ENCODE measurements around the gene RSPH6A. TPM values are rescaled to one million over a fixed set of nuclear protein-coding genes. Genes with fewer than 3 reads are reported as not detected.
"Not testable (repeated sequence)": the region's sequence is repeated elsewhere in the genome, so short reads cannot be mapped to it uniquely, and the experiment has no call there.

Gene RSPH6A
- total RNA-seq, 1 experiment from 2014 or later, result not detected

- Histone ChIP-seq H3K27me3 (replicated peaks) (no peaks in the 10 kb centered on the region), H3K9me3 (replicated peaks) (no peaks in the 10 kb centered on the region), H3K4me3 (no peak overlapping the region), H3K4me1 (replicated peaks) (peaks cover 13% of the 10 kb centered on the region), H3K36me3 (no peaks in the 10 kb centered on the region), H3K27ac (no peak overlapping the region)
- DNase-seq (ENCODE audit: low read depth in 1 of 2, low spot score in 2 of 2), result no peak
Observed at GRCh38 chr19:45801603-45802175, 13.4 kb downstream of the RSPH6A start.

GRCh38 chr19:45800070-45800553 is 15.0 kb downstream of the RSPH6A start:
- Histone ChIP-seq H3K4me1 (replicated peaks) (peaks cover 13% of the 10 kb centered on the region), H3K27ac (no peak overlapping the region), H3K27me3 (replicated peaks) (no peaks in the 10 kb centered on the region), H3K36me3 (no peaks in the 10 kb centered on the region), H3K4me3 (no peak overlapping the region), H3K9me3 (replicated peaks) (no peaks in the 10 kb centered on the region)
- peak in 1 of 2 experiments; percentile 40 for DNase-seq (ENCODE audit: low read depth in 1 of 2, low spot score in 2 of 2)

- H3K4me3 ChIP-seq; H3K27me3 ChIP-seq (replicated peaks); H3K36me3 ChIP-seq; DNase-seq (ENCODE audit: low read depth in 1 of 2, low spot score in 2 of 2); H3K27ac ChIP-seq; H3K9me3 ChIP-seq (replicated peaks): not testable (repeated sequence)
- H3K4me1 ChIP-seq (replicated peaks), result peaks cover 13% of the 10 kb centered on the region
Observed at GRCh38 chr19:45799541-45799940, 15.6 kb downstream of the RSPH6A start.

- DNase-seq (ENCODE audit: low read depth in 1 of 2, low spot score in 2 of 2), result peak; percentile 73 to 80
- peaks cover 13% of the 10 kb centered on the region for H3K4me1 ChIP-seq (replicated peaks)
- H3K4me3 ChIP-seq, result no peak overlapping the region
- no peak overlapping the region for H3K27ac ChIP-seq
- H3K36me3 ChIP-seq, result no peaks in the 10 kb centered on the region
- H3K9me3 ChIP-seq (replicated peaks), result no peaks in the 10 kb centered on the region
- H3K27me3 ChIP-seq (replicated peaks), result no peaks in the 10 kb centered on the region
Observed at GRCh38 chr19:45798995-45799517, 16.1 kb downstream of the RSPH6A start.

GRCh38 chr19:45794627-45795026 is 20.5 kb downstream of the RSPH6A start:
- no peaks in the 10 kb centered on the region for H3K9me3 ChIP-seq (replicated peaks)
- H3K36me3 ChIP-seq, result peaks cover 19% of the 10 kb centered on the region
- no peaks in the 10 kb centered on the region for H3K27me3 ChIP-seq (replicated peaks)
- no peak overlapping the region for H3K4me3 ChIP-seq
- DNase-seq (ENCODE audit: low read depth in 1 of 2, low spot score in 2 of 2), result no peak
- H3K27ac ChIP-seq, result no peak overlapping the region
- H3K4me1 ChIP-seq (replicated peaks), result peaks cover 10% of the 10 kb centered on the region

- no peaks in the 10 kb centered on the region for H3K27me3 ChIP-seq (replicated peaks)
- DNase-seq (ENCODE audit: low read depth in 1 of 2, low spot score in 2 of 2), result no peak
- no peaks in the 10 kb centered on the region for H3K9me3 ChIP-seq (replicated peaks)
- no peak overlapping the region for H3K4me3 ChIP-seq
- H3K4me1 ChIP-seq (replicated peaks), result peaks cover 6% of the 10 kb centered on the region
- peaks cover 27% of the 10 kb centered on the region for H3K36me3 ChIP-seq
- no peak overlapping the region for H3K27ac ChIP-seq
Observed at GRCh38 chr19:45793876-45794275, 21.2 kb downstream of the RSPH6A start.

GRCh38 chr19:45793178-45793564 is 21.9 kb downstream of the RSPH6A start:
- peak overlapping the region; percentile 98 for H3K4me3 ChIP-seq

GRCh38 chr19:45792470-45793177 is 22.5 kb downstream of the RSPH6A start, which contains the start of gene DMWD:
TSS of gene DMWD (minus strand) at chr19:45792845. CDS start at chr19:45792756, 89 bp downstream.
- H3K9me3 ChIP-seq (replicated peaks), result no peaks in the 10 kb centered on the region
- DNase-seq (ENCODE audit: low read depth in 1 of 2, low spot score in 2 of 2), result peak; percentile 97 to 100
- peaks cover 6% of the 10 kb centered on the region for H3K4me1 ChIP-seq (replicated peaks)
- H3K36me3 ChIP-seq, result peaks cover 37% of the 10 kb centered on the region
- H3K27ac ChIP-seq, result peak within 1 kb of the TSS; percentile 67
- H3K4me3 ChIP-seq, result peak within 1 kb of the TSS; percentile 98
- H3K27me3 ChIP-seq (replicated peaks), result no peaks in the 10 kb centered on the region

More at GRCh38 chr19:45793178-45793564, 21.9 kb downstream of the RSPH6A start:
- no peaks in the 10 kb centered on the region for H3K27me3 ChIP-seq (replicated peaks)
- DNase-seq (ENCODE audit: low read depth in 1 of 2, low spot score in 2 of 2), result no peak
- H3K4me1 ChIP-seq (replicated peaks), result peaks cover 6% of the 10 kb centered on the region
- peaks cover 34% of the 10 kb centered on the region for H3K36me3 ChIP-seq
- no peaks in the 10 kb centered on the region for H3K9me3 ChIP-seq (replicated peaks)
- H3K27ac ChIP-seq, result peak overlapping the region; percentile 12; the same call in 1 of the 2 replicates

- peaks cover 44% of the 10 kb centered on the region for H3K36me3 ChIP-seq
- peak overlapping the region; percentile 67; the same call in 1 of the 2 replicates for H3K27ac ChIP-seq
- H3K4me3 ChIP-seq, result peak overlapping the region; percentile 98
- H3K9me3 ChIP-seq (replicated peaks), result no peaks in the 10 kb centered on the region
- H3K4me1 ChIP-seq (replicated peaks), result peaks cover 6% of the 10 kb centered on the region
- no peak for DNase-seq (ENCODE audit: low read depth in 1 of 2, low spot score in 2 of 2)
- H3K27me3 ChIP-seq (replicated peaks), result no peaks in the 10 kb centered on the region
Observed at GRCh38 chr19:45791744-45792469, 23.2 kb downstream of the RSPH6A start.

GRCh38 chr19:45790942-45791341 is 24.2 kb downstream of the RSPH6A start:
- H3K27me3 ChIP-seq (replicated peaks), result no peaks in the 10 kb centered on the region
- no peak overlapping the region for H3K27ac ChIP-seq
- no peaks in the 10 kb centered on the region for H3K9me3 ChIP-seq (replicated peaks)
- DNase-seq (ENCODE audit: low read depth in 1 of 2, low spot score in 2 of 2), result no peak
- H3K36me3 ChIP-seq, result peaks cover 53% of the 10 kb centered on the region
- peaks cover 6% of the 10 kb centered on the region for H3K4me1 ChIP-seq (replicated peaks)
- no peak overlapping the region for H3K4me3 ChIP-seq

GRCh38 chr19:45789035-45789786 is 25.9 kb downstream of the RSPH6A start:
- no peak overlapping the region for H3K4me3 ChIP-seq
- H3K36me3 ChIP-seq, result peaks cover 69% of the 10 kb centered on the region
- H3K9me3 ChIP-seq (replicated peaks), result no peaks in the 10 kb centered on the region
- H3K4me1 ChIP-seq (replicated peaks), result peaks cover 6% of the 10 kb centered on the region
- H3K27me3 ChIP-seq (replicated peaks), result no peaks in the 10 kb centered on the region
- no peak for DNase-seq (ENCODE audit: low read depth in 1 of 2, low spot score in 2 of 2)
- H3K27ac ChIP-seq, result no peak overlapping the region

- Histone ChIP-seq H3K27ac (no peak overlapping the region), H3K4me3 (no peak overlapping the region), H3K9me3 (replicated peaks) (no peaks in the 10 kb centered on the region), H3K36me3 (peaks cover 79% of the 10 kb centered on the region), H3K27me3 (replicated peaks) (no peaks in the 10 kb centered on the region), H3K4me1 (replicated peaks) (peaks cover 27% of the 10 kb centered on the region)
- DNase-seq (ENCODE audit: low read depth in 1 of 2, low spot score in 2 of 2), result no peak
Observed at GRCh38 chr19:45786533-45786894, 28.6 kb downstream of the RSPH6A start.

Data from SJSA1 (cell line).